ENCODE results near the gene CRISPLD2. TPM values are rescaled to one million over a fixed set of nuclear protein-coding genes. Genes with fewer than 3 reads are reported as not detected.

CRISPLD2 gene
- total and polyA plus RNA-seq, 10 of the 15 experiments (the other 5 are each of a cell fraction or from before 2014, with no cell fraction given) = 0.03 to 0.30 (median 0.08) TPM; not detected in 5

- Histone ChIP-seq H3K79me2 (ENCODE audit: control insufficient read depth, insufficient read depth, low read length) (no peaks in the 10 kb centered on the region), H3K9me3 (replicated peaks; ENCODE audit: control insufficient read depth, insufficient read depth, low read length) (no peaks in the 10 kb centered on the region), H3K9ac (ENCODE audit: control insufficient read depth, insufficient read depth, low read length) (no peak overlapping the region), H3K27me3 (replicated peaks in 1 of 2; ENCODE audit: control insufficient read depth in 2 of 2, insufficient read depth in 2 of 2, low read length in 1 of 2) (no peaks in the 10 kb centered on the region), H4K20me1 (ENCODE audit: control insufficient read depth, insufficient read depth) (no peaks in the 10 kb centered on the region), H2AFZ (ENCODE audit: control insufficient read depth, low read depth, low read length) (no peak overlapping the region), H3K4me1 (ENCODE audit: control insufficient read depth, insufficient read depth, low read length) (no peaks in the 10 kb centered on the region), H3K27ac (ENCODE audit: control insufficient read depth, insufficient read depth) (no peak overlapping the region), H3K4me2 (ENCODE audit: control insufficient read depth, insufficient read depth) (no peak overlapping the region), H3K4me3 (no peak overlapping the region), H3K36me3 (ENCODE audit: control insufficient read depth in 2 of 2, insufficient read depth in 2 of 2, low read length in 1 of 2) (no peaks in the 10 kb centered on the region)
- POLR2A ChIA-PET = no interaction called here
- WGBS (ENCODE audit: insufficient coverage, insufficient replicate concordance, low lambda C conversion rate, missing lambda C conversion rate) = 94% methylated on average over 22 of the region's 22 CpGs
- no TSS peak for BruUV-seq (replicated peaks)
- TF ChIP-seq GATAD2B (conservative IDR thresholded peaks at IDR 0.05; ENCODE audit: low read depth) (no peak), CBX3 (IDR thresholded peaks at IDR 0.05; ENCODE audit: borderline replicate concordance, low read depth) (no peak), DPF2 (IDR thresholded peaks at IDR 0.05) (no peak), CHD1 (IDR thresholded peaks at IDR 0.05; ENCODE audit: low read depth, low read length) (no peak), RAD51 (IDR thresholded peaks at IDR 0.05) (no peak), ETV6 (conservative IDR thresholded peaks at IDR 0.05 in 1 of 2, IDR thresholded peaks at IDR 0.05 in 1 of 2; ENCODE audit: borderline replicate concordance in 1 of 2, low read depth in 1 of 2) (no peak), YBX1 (IDR thresholded peaks at IDR 0.05) (no peak), E2F8 (IDR thresholded peaks at IDR 0.05; ENCODE audit: low read depth, partially characterized antibody) (no peak), NR2F1 (conservative IDR thresholded peaks at IDR 0.05) (no peak), NKRF (conservative IDR thresholded peaks at IDR 0.05) (no peak)
- CTCF ChIA-PET = no interaction called here
- no peak for DNase-seq (ENCODE audit: low read depth, low spot score)
- intact Hi-C loops (cut with micrococcal nuclease; ENCODE audit: unreplicated experiment) (no loop called here), in situ Hi-C loops (cut with MboI) (no loop called here)
- RAD21 ChIA-PET (ENCODE audit: unreplicated experiment) = no interaction called here
- ATAC-seq = no peak
- SMC1A ChIA-PET (ENCODE audit: uncharacterized antibody, unreplicated experiment) = no interaction called here
- no peak for FAIRE-seq
These were observed 24.3 kb upstream of the CRISPLD2 start for GRCh38 chr16:84795329-84796053.

Measured in GM12878 (cell line).